ENCODE measurements around the gene TMX3. TPM values are rescaled to one million over a fixed set of nuclear protein-coding genes. Genes with fewer than 3 reads are reported as not detected.

TMX3 gene
- total RNA-seq, 1 donor from 2014 or later, result 48.7 TPM

DNA sequence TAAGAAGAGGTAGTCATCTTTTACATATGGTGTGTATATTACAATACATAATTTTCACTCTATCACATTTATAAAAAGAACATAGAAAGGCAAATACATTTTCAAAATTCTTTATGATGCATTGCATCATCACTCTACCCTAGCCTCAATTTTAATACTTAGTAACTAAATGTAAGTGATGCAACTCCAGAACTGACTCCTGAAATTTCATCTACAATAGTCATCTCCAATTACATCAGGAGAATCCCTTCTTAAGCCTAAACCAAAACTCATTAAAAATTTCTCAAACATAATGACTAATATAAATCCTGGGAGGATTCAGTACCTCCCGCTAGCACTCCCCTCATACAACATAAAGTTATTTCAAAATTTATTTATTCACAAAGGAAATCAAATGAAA is 15.9 kb downstream of the TMX3 start:
- intact Hi-C loops (cut with DNase I), result no loop called here

GRCh38 chr18:68696937-68697336 is 18.0 kb downstream of the TMX3 start:
- ATAC-seq, result no peak
- H3K4me3 ChIP-seq, result no peak overlapping the region
- no peak overlapping the region for H3K27ac ChIP-seq
- intact Hi-C loops (cut with DNase I), result no loop called here
- TF ChIP-seq, protein P1, sequence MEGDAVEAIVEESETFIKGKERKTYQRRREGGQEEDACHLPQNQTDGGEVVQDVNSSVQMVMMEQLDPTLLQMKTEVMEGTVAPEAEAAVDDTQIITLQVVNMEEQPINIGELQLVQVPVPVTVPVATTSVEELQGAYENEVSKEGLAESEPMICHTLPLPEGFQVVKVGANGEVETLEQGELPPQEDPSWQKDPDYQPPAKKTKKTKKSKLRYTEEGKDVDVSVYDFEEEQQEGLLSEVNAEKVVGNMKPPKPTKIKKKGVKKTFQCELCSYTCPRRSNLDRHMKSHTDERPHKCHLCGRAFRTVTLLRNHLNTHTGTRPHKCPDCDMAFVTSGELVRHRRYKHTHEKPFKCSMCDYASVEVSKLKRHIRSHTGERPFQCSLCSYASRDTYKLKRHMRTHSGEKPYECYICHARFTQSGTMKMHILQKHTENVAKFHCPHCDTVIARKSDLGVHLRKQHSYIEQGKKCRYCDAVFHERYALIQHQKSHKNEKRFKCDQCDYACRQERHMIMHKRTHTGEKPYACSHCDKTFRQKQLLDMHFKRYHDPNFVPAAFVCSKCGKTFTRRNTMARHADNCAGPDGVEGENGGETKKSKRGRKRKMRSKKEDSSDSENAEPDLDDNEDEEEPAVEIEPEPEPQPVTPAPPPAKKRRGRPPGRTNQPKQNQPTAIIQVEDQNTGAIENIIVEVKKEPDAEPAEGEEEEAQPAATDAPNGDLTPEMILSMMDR (IDR thresholded peaks at IDR 0.05), result no peak
- no peaks in the 10 kb centered on the region for H3K4me1 ChIP-seq
- peaks cover 78% of the 10 kb centered on the region for H3K36me3 ChIP-seq
- DNase-seq, result no peak
- no peaks in the 10 kb centered on the region for H3K9me3 ChIP-seq
- no peaks in the 10 kb centered on the region for H3K27me3 ChIP-seq (ENCODE audit: low read depth)

More for the DNA sequence above, 15.9 kb downstream of the TMX3 start:
- Histone ChIP-seq H3K4me3 (no peak overlapping the region), H3K36me3 (peaks cover 63% of the 10 kb centered on the region), H3K4me1 (no peaks in the 10 kb centered on the region), H3K27ac (no peak overlapping the region), H3K27me3 (ENCODE audit: low read depth) (no peaks in the 10 kb centered on the region), H3K9me3 (no peaks in the 10 kb centered on the region)
- ATAC-seq, result no peak
- TF ChIP-seq, protein P1 (IDR thresholded peaks at IDR 0.05), result no peak
- no peak for DNase-seq

DNA sequence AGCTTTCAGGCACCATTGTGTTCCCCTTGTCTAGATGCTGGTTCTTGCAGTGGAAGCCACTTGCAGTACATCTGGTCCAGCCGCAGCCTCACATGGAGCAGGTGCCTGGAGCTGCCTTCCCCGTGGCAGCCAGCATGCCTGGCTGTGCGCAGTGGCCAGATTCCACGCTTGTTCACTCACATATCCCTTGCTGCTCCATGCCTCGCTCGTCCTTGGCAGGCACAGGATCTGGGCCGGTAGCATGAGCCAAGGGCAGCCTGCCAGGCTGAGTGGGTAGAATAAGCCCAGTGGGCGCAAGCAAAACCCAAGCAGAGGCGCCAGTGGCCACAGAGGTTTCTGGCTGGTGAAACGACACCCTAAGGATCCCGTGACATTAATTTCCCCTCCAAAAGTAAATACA is 20.6 kb downstream of the TMX3 start:
- no peaks in the 10 kb centered on the region for H3K27me3 ChIP-seq (ENCODE audit: low read depth)
- H3K9me3 ChIP-seq, result no peaks in the 10 kb centered on the region
- peak; percentile 39 for DNase-seq
- ATAC-seq, result no peak
- TF ChIP-seq, protein P1 (IDR thresholded peaks at IDR 0.05), result no peak
- H3K4me1 ChIP-seq, result no peaks in the 10 kb centered on the region
- no peak overlapping the region for H3K4me3 ChIP-seq
- H3K27ac ChIP-seq, result no peak overlapping the region
- H3K36me3 ChIP-seq, result peaks cover 76% of the 10 kb centered on the region
- intact Hi-C loops (cut with DNase I), result no loop called here

- DNase-seq (peak; percentile 28), ATAC-seq (no peak)
- intact Hi-C loops (cut with DNase I), result no loop called here
- TF ChIP-seq, protein P1 (IDR thresholded peaks at IDR 0.05), result no peak
- Histone ChIP-seq H3K27me3 (ENCODE audit: low read depth) (no peaks in the 10 kb centered on the region), H3K4me1 (no peaks in the 10 kb centered on the region), H3K27ac (no peak overlapping the region), H3K36me3 (peaks cover 80% of the 10 kb centered on the region), H3K9me3 (no peaks in the 10 kb centered on the region), H3K4me3 (no peak overlapping the region)
Measured at GRCh38 chr18:68693091-68693815, 21.7 kb downstream of the TMX3 start.

DNA sequence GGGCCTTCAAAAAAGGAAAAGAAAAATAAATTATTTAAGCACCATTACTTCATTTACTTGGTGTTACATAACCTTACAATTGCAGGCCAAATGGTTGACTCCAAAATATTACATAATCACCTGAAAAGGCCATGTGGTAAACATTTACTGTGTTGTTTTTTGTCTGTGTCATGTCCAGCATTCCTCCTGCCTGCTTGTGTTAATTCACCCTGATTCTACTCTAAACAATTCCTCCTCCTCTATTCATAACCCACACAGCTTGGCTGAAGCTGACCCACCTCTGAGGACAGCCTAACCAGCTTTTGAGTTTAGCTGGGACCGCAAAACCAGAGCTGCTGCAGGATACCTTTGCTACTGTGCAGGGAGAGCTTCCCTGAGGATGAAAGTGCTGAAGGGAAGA is 35.4 kb downstream of the TMX3 start:
- H3K36me3 ChIP-seq, result peaks cover 92% of the 10 kb centered on the region
- peaks cover 10% of the 10 kb centered on the region for H3K4me1 ChIP-seq
- no peaks in the 10 kb centered on the region for H3K9me3 ChIP-seq
- no peak overlapping the region for H3K27ac ChIP-seq
- TF ChIP-seq, protein P1 (IDR thresholded peaks at IDR 0.05), result no peak
- no peaks in the 10 kb centered on the region for H3K27me3 ChIP-seq (ENCODE audit: low read depth)
- DNase-seq, result no peak
- no peak overlapping the region for H3K4me3 ChIP-seq
- intact Hi-C loops (cut with DNase I), result no loop called here
- peak in 1 of 2 donors; percentile 45 for ATAC-seq
